AG04450 (cell line): ENCODE results near the gene CDR2. TPM values are rescaled to one million over a fixed set of nuclear protein-coding genes. Genes with fewer than 3 reads are reported as not detected.

Source experiments
- CTCF ChIA-PET: fragments of 300-600, 350-600 bp; formaldehyde crosslinking; extraction: SDS; loops from one replicate; lab custom pipeline; 2022; ENCODE audit warnings: antibody characterized with exemption, inconsistent platforms; lab: Charles Lee
- POLR2A ChIA-PET: fragments of 350-600 bp; formaldehyde crosslinking; extraction: SDS; loops from one replicate; lab custom pipeline; 2021; ENCODE audit warnings: antibody characterized with exemption, inconsistent platforms; lab: Yijun Ruan, JAX
- DNase-seq: peaks from one replicate; pipeline ENCODE4 v3.0.0-alpha.2; 2011; ENCODE audit warnings: low read depth, low spot score
- H3K27ac ChIP-seq: one replicate; pipeline ENCODE4 v1.5.1; 2012; ENCODE audit warnings: low read depth, low read length, control low read depth
- H3K27me3 ChIP-seq: one replicate; pipeline ENCODE4 v1.6.0; 2012; ENCODE audit warnings: low read length; ENCODE audit not compliant: control insufficient read depth, insufficient read depth
- H3K4me3 ChIP-seq: 2 replicates; pipeline ENCODE4 v1.5.1; 2011; ENCODE audit warnings: mild to moderate bottlenecking, low read depth, low read length, control low read depth
- H3K9me3 ChIP-seq: 2 replicates; pipeline ENCODE4 v1.5.1; 2012; ENCODE audit warnings: low read length; ENCODE audit not compliant: control insufficient read depth, insufficient read depth
- CTCF ChIP-seq: IDR thresholded peaks from 2 replicates; pipeline ENCODE4 v1.5.1; 2011; ENCODE audit warnings: low read depth, low read length, control low read depth, inconsistent platforms
- polyA minus RNA-seq: library from RNA; depleted of rRNA, polyadenylated mRNA; stranded (reverse); fragments of >200 nt; gene quantifications from 2 replicates; pipeline ENCODE4 v1.2.3, GENCODE V29; 2011; rRNA and poly(A)+ RNA removed
- polyA plus RNA-seq: library from polyadenylated mRNA; depleted of rRNA; stranded (reverse); fragments of >200 nt; gene quantifications from 2 replicates; pipeline ENCODE4 v1.2.3, GENCODE V29; 2011; rRNA removed

Gene CDR2
- 128 and 138 TPM in 2 replicates for polyA plus RNA-seq
- polyA minus RNA-seq = 110 and 113 TPM in 2 replicates

GRCh38 chr16:22374311-22375116, at the start of gene CDR2:
Gene CDR2, minus strand, starts transcription at chr16:22374619. Its CDS starts 310 bp downstream, at chr16:22374309.
- POLR2A ChIA-PET = interaction anchor here (0.6 to 4.3 kb wide), 9 partner anchors 9 to 54 kb away, joined by 3 to 36 read pairs (median 4); no protein-coding TSS in a partner anchor
- CTCF ChIA-PET = interaction anchor here (0.6 to 1.3 kb wide), 2 partner anchors 17 to 75 kb away, joined by 3 read pairs; no protein-coding TSS in a partner anchor
- Histone ChIP-seq H3K4me3 (peak within 1 kb of the TSS; percentile 91), H3K27me3 (no peaks in the 10 kb centered on the region), H3K9me3 (peaks cover 5% of the 10 kb centered on the region; the same call in 1 of the 2 replicates), H3K27ac (peak within 1 kb of the TSS; percentile 86)
- DNase-seq = peak; percentile 93
- no peak for TF ChIP-seq CTCF

- H3K27ac ChIP-seq = no peak overlapping the region
- no peak overlapping the region for H3K4me3 ChIP-seq
- no peaks in the 10 kb centered on the region for H3K27me3 ChIP-seq
- no peak for TF ChIP-seq CTCF
- ChIA-PET POLR2A (no interaction called here), CTCF (no interaction called here)
- no peaks in the 10 kb centered on the region for H3K9me3 ChIP-seq
- no peak for DNase-seq
Observed at GRCh38 chr16:22423716-22424115, 49.3 kb upstream of the CDR2 start.

- TF ChIP-seq CTCF = no peak
- Histone ChIP-seq H3K4me3 (no peak overlapping the region), H3K9me3 (no peaks in the 10 kb centered on the region), H3K27me3 (no peaks in the 10 kb centered on the region), H3K27ac (no peak overlapping the region)
- POLR2A ChIA-PET = interaction anchor here (0.6 to 0.9 kb wide), 2 partner anchors 15 to 16 kb away, joined by 5 to 6 read pairs; no protein-coding TSS in a partner anchor
- DNase-seq = no peak
- CTCF ChIA-PET = interaction anchor here (1.2 kb wide), 1 partner anchor 100 kb away, joined by 3 read pairs; no protein-coding TSS in a partner anchor
Observed at GRCh38 chr16:22421136-22421535, 46.7 kb upstream of the CDR2 start.

GRCh38 chr16:22420606-22421135, 46.3 kb upstream of the CDR2 start:
- no peak for TF ChIP-seq CTCF
- H3K27me3 ChIP-seq = no peaks in the 10 kb centered on the region
- DNase-seq = no peak
- POLR2A ChIA-PET = interaction anchor here (0.9 kb wide), 1 partner anchor 16 kb away, joined by 6 read pairs; no protein-coding TSS in a partner anchor
- no peak overlapping the region for H3K27ac ChIP-seq
- CTCF ChIA-PET = interaction anchor here (1.2 kb wide), 1 partner anchor 100 kb away, joined by 3 read pairs; no protein-coding TSS in a partner anchor
- no peaks in the 10 kb centered on the region for H3K9me3 ChIP-seq
- H3K4me3 ChIP-seq = no peak overlapping the region
